GM04503 (cell line): ENCODE measurements around the gene CCDC186.
A peak's percentile ranks its signal among the peaks of the same experiment; 100 is the strongest.

Source experiments
- DNase-seq: peaks from one replicate; pipeline ENCODE4 v3.0.0-alpha.2; 2012; ENCODE audit warnings: low read depth

The CCDC186 gene

DNA sequence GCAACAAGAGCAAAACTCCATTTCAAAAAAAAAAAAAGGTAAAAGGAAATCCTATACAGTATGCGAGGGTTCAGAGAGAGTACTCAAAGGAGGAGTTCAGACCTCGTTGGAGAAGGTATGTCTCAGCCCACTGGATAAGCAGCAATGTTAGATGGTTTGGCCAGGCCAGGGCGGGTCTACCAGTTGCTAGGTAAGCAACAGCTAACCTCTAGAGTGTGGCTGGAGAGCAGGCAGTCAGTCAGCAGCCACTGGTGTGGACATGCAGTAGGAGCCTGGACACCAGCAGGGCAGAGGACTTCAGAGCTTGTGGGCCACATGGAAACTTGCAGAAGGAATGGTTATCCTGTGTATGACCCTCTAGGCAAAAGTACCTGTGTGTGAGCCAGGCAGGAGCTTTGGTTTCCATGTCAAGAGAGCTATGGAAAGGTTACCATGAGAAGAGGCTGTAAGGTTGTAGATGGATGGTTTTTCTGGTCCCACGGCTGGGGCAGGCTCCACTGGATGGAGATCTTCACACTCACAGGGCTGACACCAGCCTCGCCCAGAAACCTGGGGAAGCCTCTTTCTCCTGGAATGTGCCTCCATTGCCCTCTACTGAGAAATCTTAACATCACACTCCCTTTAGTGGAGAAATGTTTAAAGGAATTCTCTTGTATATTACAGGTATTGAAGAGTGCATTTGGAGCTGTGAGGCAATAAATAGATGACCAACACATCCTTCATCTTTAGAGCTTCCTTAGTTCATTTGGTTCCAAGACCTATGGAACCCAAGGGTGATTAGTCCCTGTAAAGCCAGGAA, 63.6 kb downstream of the CCDC186 start:
- no peak for DNase-seq

GRCh38 chr10:114103284-114103683, 70.7 kb downstream of the CCDC186 start:
- peak; percentile 17 for DNase-seq

DNA sequence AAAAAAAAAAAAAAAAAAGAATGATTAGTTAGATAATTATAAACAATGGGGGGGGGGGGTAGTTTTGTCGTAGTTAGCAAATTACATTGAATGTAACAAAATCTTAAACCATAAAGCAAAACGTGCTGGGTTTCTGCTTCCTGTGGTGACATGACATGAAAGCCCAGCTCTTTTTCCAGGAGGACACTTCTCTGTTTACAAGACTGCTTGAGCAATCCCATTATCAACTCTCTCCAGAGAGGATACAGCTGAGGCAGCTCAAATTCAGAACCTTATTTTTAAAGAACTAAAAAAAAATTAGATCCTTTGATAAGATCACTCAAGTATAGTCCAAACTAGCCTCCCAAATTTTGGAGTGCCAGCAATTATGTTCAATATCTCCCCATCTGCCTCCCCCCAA, 71.7 kb downstream of the CCDC186 start:
- no peak for DNase-seq

- DNase-seq, result no peak
These were observed 72.9 kb downstream of the CCDC186 start for GRCh38 chr10:114100848-114101741.

- no peak for DNase-seq
These were observed 77.1 kb downstream of the CCDC186 start for GRCh38 chr10:114096864-114097263.

GRCh38 chr10:114095559-114096337, 78.3 kb downstream of the CCDC186 start:
- no peak for DNase-seq

DNA sequence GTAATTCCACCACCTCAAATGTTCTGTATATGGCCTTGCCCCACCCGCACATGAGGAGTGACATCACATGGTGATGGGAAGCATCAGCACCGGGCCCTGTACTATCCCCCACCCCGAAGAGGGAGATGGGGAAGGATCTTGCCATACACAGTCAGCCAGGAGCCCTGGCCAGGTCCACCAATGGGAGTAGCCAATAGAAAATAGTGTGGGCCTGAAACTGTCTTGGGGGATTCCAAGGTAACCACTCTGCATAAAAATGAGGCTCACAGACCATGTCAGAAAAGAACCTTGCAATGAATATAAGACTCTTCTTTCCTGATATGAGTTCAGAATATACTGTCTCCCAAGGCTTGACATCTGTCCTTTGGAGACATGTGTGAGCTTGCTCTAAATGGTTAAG, 79.2 kb downstream of the CCDC186 start:
- no peak for DNase-seq

DNA sequence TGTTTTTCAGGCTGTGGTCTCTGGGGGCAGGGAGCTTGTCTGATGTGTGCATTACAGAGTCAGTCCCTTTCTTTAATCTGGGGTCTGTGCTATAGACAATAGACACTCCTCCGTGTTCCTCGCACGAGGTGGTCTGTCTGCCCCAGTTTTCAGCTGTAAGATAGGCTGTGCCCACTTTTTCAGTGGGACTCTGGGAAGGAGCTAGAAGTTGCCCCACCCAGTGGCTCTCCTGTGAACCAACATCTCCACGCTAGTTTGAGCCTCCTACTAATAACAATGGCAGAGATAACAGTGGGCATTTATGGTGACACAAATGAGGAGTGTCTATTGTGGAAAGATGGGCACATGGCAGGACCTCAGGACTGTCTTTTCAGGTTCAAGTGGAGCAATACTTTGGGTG, 86.3 kb downstream of the CCDC186 start:
- DNase-seq, result no peak

- DNase-seq, result no peak
These were observed 86.7 kb downstream of the CCDC186 start for GRCh38 chr10:114087255-114087654.

DNA sequence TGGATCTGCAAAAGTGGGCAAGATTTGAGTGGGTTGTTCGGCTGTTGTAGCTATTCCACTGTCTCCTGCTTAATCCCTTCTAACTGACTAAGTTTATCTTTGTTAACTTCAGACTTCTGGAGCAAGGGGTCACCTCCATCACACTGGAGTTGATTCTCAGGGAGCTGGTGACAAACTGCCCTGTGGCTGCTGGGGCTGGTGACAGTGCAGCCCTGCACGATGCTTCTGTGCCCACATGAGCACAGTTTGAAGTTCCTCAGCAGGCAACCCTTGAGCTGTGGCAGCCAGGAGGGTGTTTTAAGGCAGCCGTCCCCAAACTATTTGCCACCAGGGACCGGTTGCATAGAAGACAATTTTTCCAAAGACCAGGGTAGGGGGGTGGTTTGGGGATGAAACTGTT, 89.8 kb downstream of the CCDC186 start:
- no peak for DNase-seq

DNA sequence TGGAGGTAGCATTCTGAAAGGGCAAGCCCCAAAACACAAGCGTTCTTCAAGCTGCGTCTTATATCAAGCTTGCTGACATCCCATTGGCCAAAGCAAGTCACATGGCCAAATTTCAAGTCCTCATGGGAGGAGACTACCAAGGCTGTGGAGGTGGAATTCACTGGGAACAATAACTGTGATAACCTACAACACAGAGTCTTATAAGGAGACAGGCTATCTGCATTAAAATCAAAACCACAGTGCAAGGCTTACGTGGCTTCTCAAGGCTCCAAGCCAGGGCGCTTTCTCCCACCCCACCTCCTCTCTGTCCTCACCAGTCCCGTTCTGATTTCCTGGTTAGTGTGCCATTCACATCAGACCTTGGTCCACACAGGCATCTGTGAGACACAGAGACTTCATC, 91.0 kb downstream of the CCDC186 start:
- DNase-seq, result no peak

DNA sequence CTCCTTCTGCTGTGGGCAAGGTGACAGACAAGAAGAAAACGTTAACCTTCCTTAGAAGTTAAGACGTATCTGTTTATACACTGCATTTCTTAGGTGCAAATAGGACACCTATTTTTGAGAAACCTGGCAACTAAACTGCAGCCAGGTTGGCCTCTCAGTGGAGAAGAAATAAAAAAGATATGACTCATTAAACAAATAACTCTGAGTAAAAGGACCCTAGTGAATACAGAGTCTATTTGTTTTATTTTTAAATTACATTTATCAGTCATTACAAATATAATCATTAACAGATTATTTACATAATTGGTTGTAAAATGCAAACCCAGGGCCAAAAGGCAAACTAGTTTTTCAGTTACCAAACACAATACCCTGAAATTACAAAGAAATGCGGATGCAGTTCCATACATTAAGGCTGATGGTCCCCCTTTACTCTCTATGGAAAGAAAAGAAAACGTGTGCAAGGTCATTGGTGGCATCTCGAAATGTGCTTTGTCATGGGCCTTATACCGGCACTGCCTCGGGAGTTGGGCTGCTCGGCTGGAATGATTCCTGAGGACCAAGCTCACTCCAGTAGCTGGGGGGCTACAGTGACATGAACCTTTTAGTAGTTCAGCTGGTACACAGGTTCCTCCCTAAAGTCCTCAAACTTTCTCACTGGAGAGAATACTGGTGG, 92.0 kb downstream of the CCDC186 start:
- DNase-seq, result no peak

GRCh38 chr10:114079421-114079820, 94.6 kb downstream of the CCDC186 start:
- DNase-seq, result no peak

- DNase-seq, result no peak
These were observed 95.7 kb downstream of the CCDC186 start for GRCh38 chr10:114078346-114078745.

GRCh38 chr10:114077815-114078219, 96.2 kb downstream of the CCDC186 start:
- no peak for DNase-seq

DNA sequence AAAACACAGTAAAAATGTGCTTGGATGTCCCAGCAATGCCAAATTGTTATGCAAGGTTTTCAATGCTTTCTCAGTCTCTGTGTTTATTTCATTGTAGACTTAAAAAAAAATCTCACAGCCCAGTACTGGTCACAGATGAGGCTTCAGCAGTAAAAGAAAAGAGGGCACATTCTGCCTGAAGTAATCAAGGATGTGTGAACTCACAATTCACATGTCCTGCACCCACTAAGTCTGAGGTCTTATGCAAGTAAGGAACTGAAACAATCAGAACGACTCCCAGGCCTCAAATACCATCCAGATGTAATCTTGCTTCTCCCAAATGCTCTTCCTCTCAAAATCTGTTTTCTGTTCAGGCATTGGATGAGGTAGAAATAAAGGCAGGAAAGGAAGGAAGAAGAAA, 96.7 kb downstream of the CCDC186 start:
- no peak for DNase-seq

DNA sequence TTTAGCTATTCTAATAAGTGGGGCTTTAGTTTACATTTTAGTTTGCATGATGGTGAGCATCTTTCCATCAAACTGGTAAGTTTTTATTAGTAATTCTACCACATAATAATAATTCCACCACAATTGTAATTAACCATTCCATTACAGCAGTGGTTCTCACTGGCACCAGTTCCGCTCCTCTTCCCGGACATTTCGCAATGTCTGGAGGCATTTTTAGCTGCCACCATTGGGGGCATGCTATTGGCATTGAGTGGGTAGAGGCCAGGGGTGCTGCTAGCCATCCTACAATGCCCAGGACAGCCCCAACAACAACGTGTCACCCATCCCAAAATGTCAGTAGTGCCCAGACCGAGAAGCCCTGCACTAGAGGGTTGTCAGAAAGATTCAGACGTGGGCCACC, 98.9 kb downstream of the CCDC186 start:
- DNase-seq, result no peak

GRCh38 chr10:114073395-114074186, 100.4 kb downstream of the CCDC186 start:
- DNase-seq, result no peak

DNA sequence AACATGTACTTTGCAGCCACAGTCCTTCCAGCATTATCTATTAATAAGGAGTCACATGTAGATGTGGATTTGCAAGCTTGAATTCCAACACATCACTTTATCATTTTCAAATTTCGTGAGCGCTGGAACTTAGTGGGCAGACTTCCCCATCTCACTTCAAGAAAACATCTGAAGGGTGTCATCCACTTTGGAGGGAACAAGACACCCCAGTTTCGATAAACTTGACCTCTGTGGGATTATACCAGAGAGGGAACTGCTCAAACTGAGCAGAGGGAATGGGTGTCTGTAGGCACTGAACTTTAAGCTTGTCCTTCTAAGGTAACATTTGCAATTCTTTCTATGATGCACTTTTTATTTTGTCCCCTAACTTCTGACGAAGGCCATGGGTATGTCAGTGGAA, 102.8 kb downstream of the CCDC186 start:
- no peak for DNase-seq
